HG03575 (cell line): ENCODE measurements around the gene RABL6.
"Not testable (repeated sequence)": the region's sequence is repeated elsewhere in the genome, so short reads cannot be mapped to it uniquely, and the experiment has no call there.

Experiments
- ATAC-seq: cut with Tn5 transposase; IDR thresholded peaks from one replicate; pipeline ENCODE4 v1.9.1; 2021; ENCODE audit not compliant: unreplicated experiment, insufficient number of reproducible peaks, low FRiP score; ENCODE audit errors: extremely low read depth

RABL6 gene

GRCh38 chr9:136807281-136808074, at the start of gene RABL6:
Gene RABL6 (plus strand): TSS chr9:136807948. CDS start chr9:136808197, 249 bp downstream.
- ATAC-seq: no peak

GRCh38 chr9:136759001-136759400, 48.7 kb upstream of the RABL6 start:
- no peak for ATAC-seq

- no peak for ATAC-seq
These were observed 48.1 kb upstream of the RABL6 start for GRCh38 chr9:136759436-136760325.

- no peak for ATAC-seq
These were observed 47.3 kb upstream of the RABL6 start for GRCh38 chr9:136760424-136760823.

GRCh38 chr9:136760834-136761544, 46.8 kb upstream of the RABL6 start:
- ATAC-seq: not testable (repeated sequence)

GRCh38 chr9:136761545-136761981, 46.2 kb upstream of the RABL6 start:
- no peak for ATAC-seq

- ATAC-seq: no peak
These were observed 45.5 kb upstream of the RABL6 start for GRCh38 chr9:136762221-136762691.

GRCh38 chr9:136762915-136763648, 44.7 kb upstream of the RABL6 start:
- ATAC-seq: no peak

- no peak for ATAC-seq
These were observed 44.1 kb upstream of the RABL6 start for GRCh38 chr9:136763649-136764035.

GRCh38 chr9:136764301-136764891, 43.4 kb upstream of the RABL6 start, which contains the start of gene LCN15:
Gene LCN15 (minus strand): TSS chr9:136764518. CDS start chr9:136764488, 30 bp downstream.
- ATAC-seq: no peak

- ATAC-seq: no peak
These were observed 42.7 kb upstream of the RABL6 start for GRCh38 chr9:136765041-136765440.

- ATAC-seq: not testable (repeated sequence)
These were observed 41.9 kb upstream of the RABL6 start for GRCh38 chr9:136765745-136766409.

GRCh38 chr9:136766410-136767120, 41.2 kb upstream of the RABL6 start:
- ATAC-seq: not testable (repeated sequence)

GRCh38 chr9:136769710-136770191, 38.0 kb upstream of the RABL6 start:
- no peak for ATAC-seq

- no peak for ATAC-seq
These were observed 35.8 kb upstream of the RABL6 start for GRCh38 chr9:136771907-136772415.

- no peak for ATAC-seq
These were observed 34.2 kb upstream of the RABL6 start for GRCh38 chr9:136773386-136774044.
